22Rv1 (cell line): ENCODE measurements around the gene GJD4.

Source experiments
- CTCF ChIP-seq: fragments of 450-650 bp; IDR thresholded peaks from 2 replicates; pipeline ENCODE4 v1.5.1; 2017; ENCODE audit warnings: mild to moderate bottlenecking
- ZFX ChIP-seq: fragments of 450-650 bp; IDR thresholded peaks from 2 replicates; pipeline ENCODE4 v1.6.1; 2017; ENCODE audit warnings: antibody characterized with exemption, borderline replicate concordance

DNA sequence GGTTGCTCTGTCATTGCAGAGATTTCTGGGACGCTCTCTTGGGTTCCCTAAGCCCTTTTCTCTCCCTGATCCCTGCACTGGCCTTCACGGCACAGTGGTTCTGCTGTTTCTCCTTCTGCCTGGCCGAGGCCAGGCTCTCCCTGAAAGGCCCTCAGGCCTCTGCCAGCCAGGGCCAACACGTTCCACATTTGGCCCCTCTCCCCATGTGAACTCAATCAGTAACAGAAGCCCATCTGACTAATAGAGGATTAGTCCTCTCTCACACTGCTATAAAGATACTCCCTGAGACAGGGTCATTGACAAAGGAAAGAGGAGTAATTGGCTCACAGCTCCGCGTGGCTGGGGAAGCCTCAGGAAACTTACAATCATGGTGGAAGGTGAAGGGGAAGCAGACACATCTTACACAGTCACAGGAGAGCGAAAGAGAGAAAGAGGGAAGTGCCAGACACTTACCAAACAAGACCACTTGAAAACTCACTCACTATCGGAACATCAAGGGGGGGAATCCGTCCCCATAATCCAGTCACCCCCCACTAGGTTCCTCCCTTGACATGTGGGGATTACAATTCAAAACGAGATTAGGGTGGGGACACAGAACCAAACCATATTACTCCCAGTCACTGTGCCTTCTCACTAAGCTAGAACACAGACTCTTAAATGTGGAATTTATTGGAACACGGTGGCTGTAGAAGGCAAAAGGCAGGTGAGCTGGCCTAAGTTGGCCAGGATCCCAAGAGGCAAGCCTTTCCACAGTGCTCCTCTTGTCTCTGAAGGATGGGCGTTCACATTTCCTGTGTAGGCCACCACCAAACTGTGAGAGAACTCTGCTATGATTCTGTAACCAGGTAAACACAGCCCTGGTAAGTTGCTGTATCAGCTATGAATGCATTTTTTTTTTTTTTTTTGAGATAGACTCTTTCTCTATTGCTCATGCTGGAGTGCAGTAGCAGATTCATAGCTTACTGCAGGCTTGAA is 28.2 kb downstream of the GJD4 start:
- no peak for TF ChIP-seq CTCF
- no peak for TF ChIP-seq ZFX
